ENCODE measurements around the gene CLIC1. TPM values are rescaled to one million over a fixed set of nuclear protein-coding genes. Genes with fewer than 3 reads are reported as not detected.

CLIC1 gene
- total RNA-seq, 4 donors from 2014 or later, result 253 to 375 (median 362) TPM

DNA sequence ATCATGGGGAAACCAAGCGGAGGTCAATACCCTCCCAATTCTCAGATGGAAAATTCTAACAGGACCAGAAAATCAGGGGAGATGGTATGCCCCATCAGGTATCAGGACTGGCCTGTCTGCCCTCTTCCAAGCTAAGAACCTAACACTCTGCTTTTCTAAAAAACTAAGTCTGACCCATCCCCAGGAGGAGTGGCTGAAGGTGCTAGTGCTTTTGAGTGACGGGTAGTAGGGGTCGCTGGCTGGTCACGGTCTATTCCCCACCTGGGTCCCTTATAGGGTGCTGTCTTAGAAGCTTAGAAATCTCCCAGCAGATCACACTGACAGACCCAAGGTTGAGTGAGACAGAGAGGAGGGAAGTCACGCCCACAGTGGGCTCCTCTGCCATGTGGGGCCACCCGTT is 42.8 kb downstream of the CLIC1 start:
- in situ Hi-C loops (cut with MboI; ENCODE audit: low pct_ligation_motif_present in 1 of 4, low pct_unique_long_range_greater_than_20kb in 1 of 4, low sequenced_read_pairs in 3 of 4) (no loop called here), intact Hi-C loops (cut with DNase I; ENCODE audit: low total_unique reads) (no loop called here)
- Histone ChIP-seq H3K4me3 (no peak overlapping the region), H3K27ac (no peak overlapping the region), H3K27me3 (no peaks in the 10 kb centered on the region), H3K9me3 (no peaks in the 10 kb centered on the region), H3K36me3 (peaks cover 0 to 44% (median 21%) of the 10 kb centered on the region in 4 donors), H3K4me1 (no peaks in the 10 kb centered on the region)
- no peak for TF ChIP-seq POLR2A (IDR thresholded peaks at IDR 0.05)
- no peak for TF ChIP-seq EP300 (IDR thresholded peaks at IDR 0.05; ENCODE audit: low read depth)
- TF ChIP-seq POLR2AphosphoS5 (IDR thresholded peaks at IDR 0.05), result no peak
- TF ChIP-seq, protein P1, sequence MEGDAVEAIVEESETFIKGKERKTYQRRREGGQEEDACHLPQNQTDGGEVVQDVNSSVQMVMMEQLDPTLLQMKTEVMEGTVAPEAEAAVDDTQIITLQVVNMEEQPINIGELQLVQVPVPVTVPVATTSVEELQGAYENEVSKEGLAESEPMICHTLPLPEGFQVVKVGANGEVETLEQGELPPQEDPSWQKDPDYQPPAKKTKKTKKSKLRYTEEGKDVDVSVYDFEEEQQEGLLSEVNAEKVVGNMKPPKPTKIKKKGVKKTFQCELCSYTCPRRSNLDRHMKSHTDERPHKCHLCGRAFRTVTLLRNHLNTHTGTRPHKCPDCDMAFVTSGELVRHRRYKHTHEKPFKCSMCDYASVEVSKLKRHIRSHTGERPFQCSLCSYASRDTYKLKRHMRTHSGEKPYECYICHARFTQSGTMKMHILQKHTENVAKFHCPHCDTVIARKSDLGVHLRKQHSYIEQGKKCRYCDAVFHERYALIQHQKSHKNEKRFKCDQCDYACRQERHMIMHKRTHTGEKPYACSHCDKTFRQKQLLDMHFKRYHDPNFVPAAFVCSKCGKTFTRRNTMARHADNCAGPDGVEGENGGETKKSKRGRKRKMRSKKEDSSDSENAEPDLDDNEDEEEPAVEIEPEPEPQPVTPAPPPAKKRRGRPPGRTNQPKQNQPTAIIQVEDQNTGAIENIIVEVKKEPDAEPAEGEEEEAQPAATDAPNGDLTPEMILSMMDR (IDR thresholded peaks at IDR 0.05), result no peak
- DNase-seq, result no peak
- 90% methylated on average over 6 of the region's 6 CpGs; no CpG with 5 or more reads in 1 of the 2 donors for WGBS, 2 donors (ENCODE audit: low coverage in 1 of 2)

DNA sequence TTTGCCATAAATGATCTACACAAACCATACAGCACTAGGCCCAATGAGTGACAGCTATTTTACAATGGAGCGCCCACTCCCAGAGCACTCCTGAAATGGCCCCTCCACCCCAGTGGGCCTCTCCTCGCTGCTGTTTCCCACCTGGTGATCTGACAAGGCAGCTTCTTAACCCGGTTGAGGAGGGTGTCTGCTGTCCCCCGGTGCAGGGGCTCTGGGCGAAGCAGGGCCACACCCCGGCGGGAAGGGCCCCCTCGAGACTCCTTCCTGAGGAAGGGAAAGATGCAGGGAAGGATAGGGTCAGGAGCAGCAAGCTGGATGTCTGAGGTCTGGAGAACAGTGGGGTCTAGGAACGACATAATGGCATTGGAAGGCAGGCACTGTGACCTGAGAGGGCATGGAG is 43.4 kb downstream of the CLIC1 start:
- Histone ChIP-seq H3K36me3 (peaks cover 0 to 50% (median 26%) of the 10 kb centered on the region in 4 donors), H3K4me1 (no peaks in the 10 kb centered on the region), H3K27me3 (no peaks in the 10 kb centered on the region), H3K9me3 (no peaks in the 10 kb centered on the region), H3K27ac (no peak overlapping the region), H3K4me3 (no peak overlapping the region)
- no peak for TF ChIP-seq POLR2AphosphoS5 (IDR thresholded peaks at IDR 0.05)
- TF ChIP-seq, protein P1 (IDR thresholded peaks at IDR 0.05), result no peak
- TF ChIP-seq EP300 (IDR thresholded peaks at IDR 0.05; ENCODE audit: low read depth), result no peak
- in situ Hi-C loops (cut with MboI; ENCODE audit: low pct_ligation_motif_present in 1 of 4, low pct_unique_long_range_greater_than_20kb in 1 of 4, low sequenced_read_pairs in 3 of 4) (no loop called here), intact Hi-C loops (cut with DNase I; ENCODE audit: low total_unique reads) (no loop called here)
- no peak for DNase-seq
- 78 to 91% methylated on average over 2 to 9 of the region's 9 CpGs for WGBS, 2 donors (ENCODE audit: low coverage in 1 of 2)

DNA sequence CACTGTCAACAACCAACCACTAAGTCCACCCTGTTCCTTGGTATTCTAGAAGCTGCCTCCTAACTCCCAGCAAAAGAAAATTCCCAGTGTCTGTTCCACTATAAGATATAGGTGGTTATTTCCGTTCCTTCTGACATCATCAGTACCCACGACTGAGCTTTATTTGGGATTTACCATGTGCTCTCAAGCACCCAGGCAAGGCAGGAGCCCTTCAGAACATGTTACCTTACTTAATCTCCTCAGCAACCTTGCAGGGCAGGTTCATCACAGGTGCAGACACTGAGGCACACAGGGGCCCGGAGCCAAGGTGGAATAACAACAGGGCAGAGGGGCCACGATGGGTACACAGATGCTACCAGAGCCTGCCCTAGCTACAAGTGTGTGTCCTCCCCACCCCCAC is 44.0 kb downstream of the CLIC1 start:
- no peaks in the 10 kb centered on the region for H3K4me1 ChIP-seq
- TF ChIP-seq, protein P1 (IDR thresholded peaks at IDR 0.05), result no peak
- TF ChIP-seq POLR2A (IDR thresholded peaks at IDR 0.05) (no peak), POLR2AphosphoS5 (IDR thresholded peaks at IDR 0.05) (no peak), EP300 (IDR thresholded peaks at IDR 0.05; ENCODE audit: low read depth) (no peak)
- no peak overlapping the region for H3K4me3 ChIP-seq
- intact Hi-C loops (cut with DNase I; ENCODE audit: low total_unique reads), result no loop called here
- no peak for DNase-seq
- in situ Hi-C loops (cut with MboI; ENCODE audit: low pct_ligation_motif_present in 1 of 4, low pct_unique_long_range_greater_than_20kb in 1 of 4, low sequenced_read_pairs in 3 of 4), result no loop called here
- 87% methylated on average over 4 of the region's 4 CpGs; no CpG with 5 or more reads in 1 of the 2 donors for WGBS, 2 donors (ENCODE audit: low coverage in 1 of 2)
- H3K27me3 ChIP-seq, result no peaks in the 10 kb centered on the region
- H3K36me3 ChIP-seq, result peaks cover 0 to 55% (median 29%) of the 10 kb centered on the region in 4 donors
- no peaks in the 10 kb centered on the region for H3K9me3 ChIP-seq
- no peak overlapping the region for H3K27ac ChIP-seq

DNA sequence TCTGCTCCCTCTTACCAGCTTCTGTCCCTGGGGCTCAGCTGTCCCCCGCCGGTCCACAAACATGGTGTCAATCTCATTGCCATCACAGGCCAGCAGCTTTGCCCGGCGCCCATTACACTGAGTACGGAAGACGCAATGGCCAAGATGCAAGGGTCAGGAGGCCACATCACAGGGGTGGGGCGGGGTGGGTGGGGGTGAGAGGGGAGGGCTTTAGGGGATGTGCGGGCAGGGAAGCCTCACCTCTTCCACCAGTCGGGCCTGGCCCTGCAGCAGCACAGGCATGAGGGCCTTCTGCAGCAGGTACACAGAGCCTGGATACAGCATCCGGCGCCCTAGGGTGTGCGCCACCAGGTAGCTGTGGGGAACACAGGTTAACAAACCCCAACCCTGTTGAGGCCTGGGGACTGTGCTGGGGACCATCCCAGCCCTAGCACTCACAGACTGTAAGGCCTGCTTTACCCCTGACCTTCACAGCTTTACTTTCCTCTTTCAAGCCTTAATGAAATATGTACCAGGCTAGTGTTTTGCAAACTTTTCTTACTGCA is 44.7 kb downstream of the CLIC1 start:
- Histone ChIP-seq H3K36me3 (peaks cover 0 to 55% (median 27%) of the 10 kb centered on the region in 4 donors), H3K4me1 (no peaks in the 10 kb centered on the region), H3K4me3 (no peak overlapping the region), H3K27ac (no peak overlapping the region), H3K9me3 (no peaks in the 10 kb centered on the region), H3K27me3 (no peaks in the 10 kb centered on the region)
- 94% methylated on average over 12 of the region's 12 CpGs; no CpG with 5 or more reads in 1 of the 2 donors for WGBS, 2 donors (ENCODE audit: low coverage in 1 of 2)
- DNase-seq, result no peak
- TF ChIP-seq POLR2AphosphoS5 (IDR thresholded peaks at IDR 0.05), result no peak
- no peak for TF ChIP-seq EP300 (IDR thresholded peaks at IDR 0.05; ENCODE audit: low read depth)
- TF ChIP-seq, protein P1 (IDR thresholded peaks at IDR 0.05), result no peak
- no peak for TF ChIP-seq POLR2A (IDR thresholded peaks at IDR 0.05)
- in situ Hi-C loops (cut with MboI; ENCODE audit: low pct_ligation_motif_present in 1 of 4, low pct_unique_long_range_greater_than_20kb in 1 of 4, low sequenced_read_pairs in 3 of 4) (no loop called here), intact Hi-C loops (cut with DNase I; ENCODE audit: low total_unique reads) (no loop called here)

All from transverse colon (tissue), 4 donors.